ENCODE measurements around the gene TSEN54.

TSEN54 gene

GRCh38 chr17:75544250-75544649 lies 27.9 kb downstream of the TSEN54 start:
- DNase-seq (ENCODE audit: low read depth) = no peak

GRCh38 chr17:75546181-75546580 lies 29.9 kb downstream of the TSEN54 start:
- no peak for DNase-seq (ENCODE audit: low read depth)

GRCh38 chr17:75547091-75547490 lies 30.8 kb downstream of the TSEN54 start:
- no peak for DNase-seq (ENCODE audit: low read depth)

- DNase-seq (ENCODE audit: low read depth) = no peak
Measured at GRCh38 chr17:75548813-75549212, 32.5 kb downstream of the TSEN54 start.

- no peak for DNase-seq (ENCODE audit: low read depth)
Measured at GRCh38 chr17:75549246-75550138, 33.2 kb downstream of the TSEN54 start.

GRCh38 chr17:75550139-75550465 lies 33.8 kb downstream of the TSEN54 start:
- no peak for DNase-seq (ENCODE audit: low read depth)

GRCh38 chr17:75551266-75551665 lies 34.9 kb downstream of the TSEN54 start:
- DNase-seq (ENCODE audit: low read depth) = no peak

- DNase-seq (ENCODE audit: low read depth) = no peak
Measured at GRCh38 chr17:75552425-75553294, 36.3 kb downstream of the TSEN54 start.

GRCh38 chr17:75553295-75554110 lies 37.2 kb downstream of the TSEN54 start:
- DNase-seq (ENCODE audit: low read depth) = no peak

- no peak for DNase-seq (ENCODE audit: low read depth)
Measured at GRCh38 chr17:75555679-75556153, 39.4 kb downstream of the TSEN54 start.

GRCh38 chr17:75557075-75557851 lies 40.9 kb downstream of the TSEN54 start:
- peak; percentile 30 for DNase-seq (ENCODE audit: low read depth)

- DNase-seq (ENCODE audit: low read depth) = no peak
Measured at GRCh38 chr17:75557852-75558665, 41.7 kb downstream of the TSEN54 start.

- DNase-seq (ENCODE audit: low read depth) = no peak
Measured at GRCh38 chr17:75558666-75559530, 42.6 kb downstream of the TSEN54 start.

GRCh38 chr17:75559958-75560533 lies 43.7 kb downstream of the TSEN54 start:
- no peak for DNase-seq (ENCODE audit: low read depth)

GRCh38 chr17:75561927-75562603 lies 45.7 kb downstream of the TSEN54 start:
- DNase-seq (ENCODE audit: low read depth) = no peak

- no peak for DNase-seq (ENCODE audit: low read depth)
Measured at GRCh38 chr17:75563063-75563758, 46.9 kb downstream of the TSEN54 start.

GRCh38 chr17:75564195-75564594 lies 47.9 kb downstream of the TSEN54 start:
- DNase-seq (ENCODE audit: low read depth) = no peak

- no peak for DNase-seq (ENCODE audit: low read depth)
Measured at GRCh38 chr17:75565066-75565465, 48.7 kb downstream of the TSEN54 start.

All from iris pigment epithelial cell (primary cell).